IMR-90 (cell line): ENCODE measurements around the gene NCSTN. TPM values are rescaled to one million over a fixed set of nuclear protein-coding genes. Genes with fewer than 3 reads are reported as not detected.

Source experiments
- ATAC-seq: fragments of 200-7000 bp; cut with Tn5 transposase; 2 replicates; pipeline ENCODE4 v1.9.1; 2020; ENCODE audit warnings: low read depth, mild to moderate bottlenecking, moderate library complexity
- BruUV-seq: library from RNA; stranded (reverse); fragments of 400-500 nt; replicated peaks from 2 replicates; lab custom pipeline; 2021; lab: Mats Ljungman, UMichigan
- CTCF ChIA-PET: fragments of 300-600 bp; formaldehyde crosslinking; extraction: SDS; loops from one replicate; lab custom pipeline; 2021; ENCODE audit warnings: antibody characterized with exemption; lab: Yijun Ruan, JAX
- POLR2A ChIA-PET: fragments of 300-600 bp; sonication (Branson Sonifier 250); formaldehyde crosslinking; loops from one replicate; lab custom pipeline; 2022; ENCODE audit warnings: antibody characterized with exemption; ENCODE audit not compliant: unreplicated experiment; lab: Charles Lee
- DNase-seq: peaks from one replicate; pipeline ENCODE4 v3.0.0; 2013
- H2AFZ ChIP-seq: replicated peaks from 2 replicates; pipeline ENCODE3; 2013; ENCODE audit warnings: low read length, mild to moderate bottlenecking; ENCODE audit not compliant: poor library complexity
- H2AK5ac ChIP-seq: 2 replicates; pipeline ENCODE4 v1.6.1; 2013; ENCODE audit warnings: low read depth, low read length, inconsistent platforms
- H2AK9ac ChIP-seq: replicated peaks from 2 replicates; pipeline ENCODE3; 2013; ENCODE audit warnings: mild to moderate bottlenecking, low read depth, low read length, moderate library complexity; ENCODE audit not compliant: poor library complexity
- H2BK120ac ChIP-seq: 2 replicates; pipeline ENCODE4 v1.6.1; 2013; ENCODE audit warnings: low read depth, low read length, inconsistent platforms
- H2BK15ac ChIP-seq: 3 replicates; pipeline ENCODE4 v1.6.1; 2013; ENCODE audit warnings: low read depth, low read length, inconsistent platforms
- H2BK20ac ChIP-seq: 2 replicates; pipeline ENCODE4 v1.6.1; 2013; ENCODE audit warnings: low read depth, mild to moderate bottlenecking, inconsistent platforms, low read length, moderate library complexity
- H2BK5ac ChIP-seq: 2 replicates; pipeline ENCODE4 v1.6.1; 2013; ENCODE audit warnings: mild to moderate bottlenecking, low read depth, low read length, inconsistent platforms; ENCODE audit not compliant: poor library complexity, severe bottlenecking
- H3K14ac ChIP-seq: replicated peaks from 2 replicates; pipeline ENCODE4 v1.6.1; 2013; ENCODE audit warnings: low read depth, low read length, inconsistent platforms
- H3K18ac ChIP-seq: 2 replicates; pipeline ENCODE4 v1.6.1; 2013; ENCODE audit warnings: low read depth, low read length, control low read depth
- H3K23ac ChIP-seq: 2 replicates; pipeline ENCODE4 v1.6.1; 2013; ENCODE audit warnings: low read depth, low read length, inconsistent platforms
- H3K27ac ChIP-seq: 2 replicates; pipeline ENCODE4 v1.5.1; 2013; ENCODE audit warnings: mild to moderate bottlenecking, control low read depth, low read length; ENCODE audit not compliant: insufficient read depth
- H3K27me3 ChIP-seq: 2 replicates; pipeline ENCODE4 v1.6.1; 2013; ENCODE audit warnings: low read length; ENCODE audit not compliant: control insufficient read depth, insufficient read depth
- H3K36me3 ChIP-seq: 2 replicates; pipeline ENCODE4 v1.6.1; 2013; ENCODE audit warnings: low read length, mixed read lengths; ENCODE audit not compliant: control insufficient read depth, insufficient read depth
- H3K4ac ChIP-seq: 2 replicates; pipeline ENCODE4 v1.6.1; 2013; ENCODE audit warnings: low read depth, low read length, inconsistent platforms
- H3K4me1 ChIP-seq: 2 replicates; pipeline ENCODE4 v1.6.1; 2013; ENCODE audit warnings: low read length, mixed read lengths; ENCODE audit not compliant: control insufficient read depth, insufficient read depth
- H3K4me2 ChIP-seq: 2 replicates; pipeline ENCODE4 v1.6.1; 2013; ENCODE audit warnings: low read depth, mild to moderate bottlenecking, control low read depth, low read length, moderate library complexity
- H3K4me3 ChIP-seq: 2 replicates; pipeline ENCODE4 v1.5.1; 2013; ENCODE audit warnings: low read depth, mild to moderate bottlenecking, control low read depth, low read length, moderate library complexity; ENCODE audit not compliant: insufficient read depth
- H3K56ac ChIP-seq: 2 replicates; pipeline ENCODE4 v1.6.1; 2013; ENCODE audit warnings: low read length, inconsistent platforms; ENCODE audit not compliant: insufficient read depth; ENCODE audit errors: extremely low read depth
- H3K79me1 ChIP-seq, 2 experiments: 2 replicates each; pipeline ENCODE4 v1.6.1; 2013; ENCODE audit warnings: low read length in 2 of 2, inconsistent platforms in 1 of 2, low read depth in 1 of 2
- H3K9ac ChIP-seq: 2 replicates; pipeline ENCODE4 v1.6.1; 2013; ENCODE audit warnings: low read depth, low read length, control low read depth
- H3K9me1 ChIP-seq: 2 replicates; pipeline ENCODE4 v1.6.1; 2013; ENCODE audit warnings: low read length, inconsistent platforms; ENCODE audit not compliant: insufficient read depth
- H3K9me3 ChIP-seq: 2 replicates; pipeline ENCODE4 v1.6.1; 2013; ENCODE audit warnings: low read length; ENCODE audit not compliant: control insufficient read depth, insufficient read depth
- H4K20me1 ChIP-seq: 2 replicates; pipeline ENCODE4 v1.6.1; 2013; ENCODE audit warnings: low read length, inconsistent platforms; ENCODE audit not compliant: insufficient read depth
- H4K5ac ChIP-seq: 2 replicates; pipeline ENCODE4 v1.6.1; 2013; ENCODE audit warnings: mild to moderate bottlenecking, low read depth, low read length, control low read depth
- H4K8ac ChIP-seq, 2 experiments: 2 replicates each; pipeline ENCODE4 v1.6.1; 2013; ENCODE audit warnings: low read depth in 2 of 2, low read length in 2 of 2, control low read depth in 1 of 2, inconsistent platforms in 1 of 2
- H4K91ac ChIP-seq: 2 replicates; pipeline ENCODE4 v1.6.1; 2013; ENCODE audit warnings: low read depth, low read length, inconsistent platforms; ENCODE audit not compliant: insufficient read depth
- CEBPB ChIP-seq: IDR thresholded peaks from 2 replicates; pipeline ENCODE4 v1.6.1; 2012; ENCODE audit warnings: low read depth, low read length, improper control_type of control experiment
- CHD1 ChIP-seq: IDR thresholded peaks from 2 replicates; pipeline ENCODE4 v1.6.1; 2012; ENCODE audit warnings: low read depth, low read length, improper control_type of control experiment
- CTCF ChIP-seq: conservative IDR thresholded peaks from 2 replicates; pipeline ENCODE4 v1.5.1; 2012; ENCODE audit warnings: mild to moderate bottlenecking, low read depth, low read length, improper control_type of control experiment
- ELK1 ChIP-seq: fragments of 150-350 bp; IDR thresholded peaks from 2 replicates; pipeline ENCODE4 v1.6.1; 2016; ENCODE audit warnings: low read depth, mild to moderate bottlenecking, low read length, moderate library complexity, borderline replicate concordance
- FOS ChIP-seq: fragments of 150-350 bp; IDR thresholded peaks from 2 replicates; pipeline ENCODE4 v1.6.1; 2016; ENCODE audit warnings: low read depth, low read length
- MAFK ChIP-seq: IDR thresholded peaks from 2 replicates; pipeline ENCODE4 v1.6.1; 2012; ENCODE audit warnings: low read depth, low read length, improper control_type of control experiment
- MAZ ChIP-seq: IDR thresholded peaks from 2 replicates; pipeline ENCODE4 v1.6.1; 2012; ENCODE audit warnings: low read depth, mild to moderate bottlenecking, low read length, improper control_type of control experiment, moderate library complexity, borderline replicate concordance
- POLR2A ChIP-seq: IDR thresholded peaks from 2 replicates; pipeline ENCODE4 v1.6.1; 2012; ENCODE audit warnings: mild to moderate bottlenecking, low read depth, low read length
- SMC3 ChIP-seq: fragments of 150-350 bp; IDR thresholded peaks from 2 replicates; pipeline ENCODE4 v1.6.1; 2016; ENCODE audit warnings: low read depth, mild to moderate bottlenecking, antibody characterized with exemption, low read length, moderate library complexity
- USF2 ChIP-seq: fragments of 150-350 bp; IDR thresholded peaks from 2 replicates; pipeline ENCODE4 v1.6.1; 2017; ENCODE audit warnings: mild to moderate bottlenecking, antibody characterized with exemption, low read length, low read depth
- WGBS, 2 experiments: methylation state at CpG; one replicate each; pipeline versions ENCODE4 v1.1.5 to v1.1.7; 2013; ENCODE audit warnings: missing lambda C conversion rate in 2 of 2; ENCODE audit not compliant: insufficient read length in 1 of 2; ENCODE audit errors: extremely low coverage in 2 of 2; 5-methylcytosine and 5-hydroxymethylcytosine counted together
- dilution Hi-C: fragments of 300-500 bp; cut with HindIII; formaldehyde crosslinking; loops from one replicate; pipeline ENCODE4 v1.14.3; 2018; ENCODE audit warnings: low sequenced_read_pairs; ENCODE audit not compliant: unreplicated experiment
- in situ Hi-C: fragments of 300-500 bp; cut with MboI; formaldehyde crosslinking; loops from 3 replicates; pipeline ENCODE4 v1.14.3; 2019; ENCODE audit warnings: low sequenced_read_pairs, inconsistent platforms, mixed read lengths
- intact Hi-C: fragments of 100-400 bp; cut with micrococcal nuclease; formaldehyde crosslinking; loops from 2 replicates; pipeline ENCODE4 v1.10.0; 2022
- polyA plus RNA-seq, 3 experiments: library from polyadenylated mRNA; depleted of rRNA; stranded (reverse); fragments of >200 nt; gene quantifications; 2 replicates each; pipeline ENCODE4 v1.2.3, GENCODE V29; 2012; ENCODE audit warnings: low replicate concordance in 1 of 3
- total RNA-seq: library from RNA; depleted of rRNA; stranded (reverse); fragments of >200 nt; gene quantifications from 2 replicates; pipeline ENCODE4 v1.2.3, GENCODE V29; 2012

The NCSTN gene
- total and polyA plus RNA-seq, 2 of the 4 experiments (the other 2 are of a cell fraction) = 60.2 to 182 TPM

GRCh38 chr1:160404094-160404493 lies 60.9 kb downstream of the NCSTN start:
- ChIA-PET CTCF (no interaction called here), POLR2A (no interaction called here)
- intact Hi-C loops (no loop called here), in situ Hi-C loops (no loop called here), dilution Hi-C loops (no loop called here)
- DNase-seq (no peak), ATAC-seq (no peak)
- Histone ChIP-seq H3K27me3 (peaks cover 24% of the 10 kb centered on the region), H3K14ac (no peak overlapping the region), H4K20me1 (no peaks in the 10 kb centered on the region), H3K9me1 (0 out of 2 replicates have a peak, but pooled peaks cover 5% of the 10 kb centered on the region), H2AK9ac (no peak overlapping the region), H2BK5ac (no peak overlapping the region), H3K4me3 (no peak overlapping the region), H3K4me1 (no peaks in the 10 kb centered on the region), H4K91ac (no peak overlapping the region), H3K79me1 (no peaks in the 10 kb centered on the region), H3K4ac (no peak overlapping the region), H2BK120ac (no peak overlapping the region), H3K27ac (no peak overlapping the region), H2BK15ac (no peak overlapping the region), H3K36me3 (no peaks in the 10 kb centered on the region), H3K18ac (no peak overlapping the region), H4K5ac (no peak overlapping the region), H4K8ac (no peak overlapping the region), H3K23ac (no peak overlapping the region), H2AFZ (no peak overlapping the region), H3K56ac (no peak overlapping the region), H2AK5ac (no peak overlapping the region), H3K9ac (no peak overlapping the region), H3K4me2 (no peak overlapping the region), H2BK20ac (no peak overlapping the region), H3K9me3 (no peaks in the 10 kb centered on the region)
- WGBS, 2 experiments = 100% methylated on average over 2 of the region's 3 CpGs; no CpG with 5 or more reads in 1 of the 2 experiments
- TF ChIP-seq CTCF (no peak), MAZ (no peak), POLR2A (no peak), USF2 (no peak), SMC3 (no peak), MAFK (no peak), FOS (no peak), CEBPB (no peak), CHD1 (no peak), ELK1 (no peak)
- BruUV-seq = no TSS peak
